GM12874 (cell line): Measurements from ENCODE around the gene FARS2.

ENCODE experiments used
- TF ChIP-seq, protein P1 (sequence below): IDR thresholded peaks from 2 replicates; pipeline ENCODE4 v1.5.1; 2011; ENCODE audit warnings: low read depth, mild to moderate bottlenecking, control low read depth, low read length, moderate library complexity; ENCODE audit not compliant: insufficient read depth

The FARS2 gene

DNA sequence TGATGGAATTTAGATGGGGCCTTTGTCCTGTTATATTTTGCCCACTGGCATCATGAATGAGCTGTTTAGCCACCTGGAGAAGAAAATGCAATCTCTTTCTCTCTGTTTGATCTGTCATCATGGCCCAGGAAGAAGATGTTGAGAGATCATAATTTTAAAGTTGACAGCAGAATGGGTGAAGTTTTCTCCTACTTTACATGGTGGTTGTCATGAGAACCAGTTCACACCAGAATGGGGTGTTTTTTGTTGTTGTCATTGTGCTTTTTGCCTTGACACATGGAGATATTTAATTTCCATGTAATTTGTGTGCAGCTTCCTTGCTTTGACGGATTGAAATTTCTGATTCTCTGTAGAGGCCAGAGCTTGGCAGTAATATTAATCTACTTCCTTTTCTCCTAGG lies 122.5 kb downstream of the FARS2 start:
- TF ChIP-seq, protein P1, sequence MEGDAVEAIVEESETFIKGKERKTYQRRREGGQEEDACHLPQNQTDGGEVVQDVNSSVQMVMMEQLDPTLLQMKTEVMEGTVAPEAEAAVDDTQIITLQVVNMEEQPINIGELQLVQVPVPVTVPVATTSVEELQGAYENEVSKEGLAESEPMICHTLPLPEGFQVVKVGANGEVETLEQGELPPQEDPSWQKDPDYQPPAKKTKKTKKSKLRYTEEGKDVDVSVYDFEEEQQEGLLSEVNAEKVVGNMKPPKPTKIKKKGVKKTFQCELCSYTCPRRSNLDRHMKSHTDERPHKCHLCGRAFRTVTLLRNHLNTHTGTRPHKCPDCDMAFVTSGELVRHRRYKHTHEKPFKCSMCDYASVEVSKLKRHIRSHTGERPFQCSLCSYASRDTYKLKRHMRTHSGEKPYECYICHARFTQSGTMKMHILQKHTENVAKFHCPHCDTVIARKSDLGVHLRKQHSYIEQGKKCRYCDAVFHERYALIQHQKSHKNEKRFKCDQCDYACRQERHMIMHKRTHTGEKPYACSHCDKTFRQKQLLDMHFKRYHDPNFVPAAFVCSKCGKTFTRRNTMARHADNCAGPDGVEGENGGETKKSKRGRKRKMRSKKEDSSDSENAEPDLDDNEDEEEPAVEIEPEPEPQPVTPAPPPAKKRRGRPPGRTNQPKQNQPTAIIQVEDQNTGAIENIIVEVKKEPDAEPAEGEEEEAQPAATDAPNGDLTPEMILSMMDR, result no peak

DNA sequence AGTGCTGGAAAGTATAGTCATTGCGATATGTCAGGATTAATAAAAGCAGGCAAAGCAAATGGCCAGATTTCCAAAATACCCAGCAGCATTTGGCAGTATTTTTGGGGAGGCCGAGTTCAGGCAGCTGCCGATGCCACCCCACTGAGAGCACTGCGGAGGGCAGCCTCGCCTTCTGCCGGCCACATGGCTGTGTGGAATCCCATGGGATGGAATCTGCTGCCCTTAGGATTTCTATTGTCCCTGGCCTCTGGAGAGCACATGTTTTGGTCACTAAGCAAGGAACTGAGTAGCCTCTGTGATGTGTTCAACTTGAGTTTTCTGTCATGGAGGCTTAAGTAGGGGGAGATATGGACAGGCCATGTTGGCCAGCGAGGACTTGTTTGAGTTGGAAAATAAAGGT lies 123.0 kb downstream of the FARS2 start:
- TF ChIP-seq, protein P1, result no peak

DNA sequence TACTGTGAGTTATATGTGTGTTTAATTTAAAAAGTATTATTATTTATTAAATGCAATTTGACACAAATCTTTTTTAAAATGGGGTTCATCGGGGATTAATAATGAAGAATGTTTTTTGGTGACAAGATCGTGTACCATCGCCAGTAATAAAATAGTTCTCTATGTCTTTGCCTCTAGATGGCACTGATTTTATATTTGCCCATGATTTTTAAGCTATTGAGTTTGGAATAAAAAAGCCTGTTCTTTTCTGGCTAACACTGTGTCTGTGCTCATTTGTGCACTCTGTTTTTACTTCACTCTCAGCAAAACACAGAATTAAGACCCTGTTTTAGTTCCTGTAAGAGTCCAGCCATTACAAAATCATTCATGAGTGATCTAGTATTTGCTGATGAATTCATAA lies 127.0 kb downstream of the FARS2 start:
- TF ChIP-seq, protein P1, result no peak

DNA sequence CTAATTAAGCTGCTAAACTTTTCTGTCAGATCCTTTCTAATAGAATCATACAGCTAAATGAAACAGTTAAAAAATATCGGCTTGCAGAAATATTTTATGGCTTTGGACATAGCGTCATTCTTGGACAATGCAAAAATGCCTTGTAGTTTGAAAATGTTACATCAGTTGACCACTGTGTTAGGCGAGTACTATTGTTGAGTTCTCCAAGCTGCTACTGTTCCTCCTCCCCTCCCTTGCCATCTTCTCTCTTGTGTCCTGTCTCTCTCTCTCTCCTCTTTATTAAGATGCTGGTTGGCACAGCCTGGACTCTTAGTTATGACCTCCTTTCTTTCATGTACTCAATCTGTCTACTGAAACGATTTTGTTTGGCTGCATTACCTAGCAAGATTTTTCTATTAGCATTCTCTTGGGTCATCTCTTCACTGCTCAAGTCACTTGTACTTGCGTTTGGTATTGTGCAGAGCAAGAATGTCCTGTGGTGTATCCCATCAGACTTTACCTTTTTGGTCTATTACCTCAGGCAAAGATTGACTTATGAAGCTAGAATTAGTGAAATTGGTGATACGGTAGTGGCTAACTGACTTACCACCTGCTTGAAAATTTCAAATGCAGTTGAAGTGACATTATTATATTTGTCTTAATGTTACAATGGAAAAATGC lies 127.9 kb downstream of the FARS2 start:
- TF ChIP-seq, protein P1, result no peak

DNA sequence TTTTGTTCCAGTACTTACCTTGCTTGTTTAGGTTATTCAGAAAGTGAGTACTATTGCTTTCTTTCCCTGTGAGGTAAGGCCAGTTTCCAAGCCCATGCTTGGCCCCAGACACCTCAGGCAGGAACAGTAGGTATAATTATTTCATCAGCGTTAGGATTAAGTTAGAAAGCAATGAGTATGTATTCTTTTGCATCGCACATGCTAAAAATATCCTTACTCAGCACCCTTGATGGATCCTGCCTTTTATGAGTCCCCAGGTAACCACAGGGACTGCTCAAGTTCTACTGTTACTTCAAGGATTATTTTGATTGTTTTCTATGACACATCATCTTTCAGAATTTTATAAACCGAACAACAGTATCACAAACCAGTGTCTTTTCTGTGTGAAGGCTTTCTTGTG lies 128.9 kb downstream of the FARS2 start:
- TF ChIP-seq, protein P1, result no peak

DNA sequence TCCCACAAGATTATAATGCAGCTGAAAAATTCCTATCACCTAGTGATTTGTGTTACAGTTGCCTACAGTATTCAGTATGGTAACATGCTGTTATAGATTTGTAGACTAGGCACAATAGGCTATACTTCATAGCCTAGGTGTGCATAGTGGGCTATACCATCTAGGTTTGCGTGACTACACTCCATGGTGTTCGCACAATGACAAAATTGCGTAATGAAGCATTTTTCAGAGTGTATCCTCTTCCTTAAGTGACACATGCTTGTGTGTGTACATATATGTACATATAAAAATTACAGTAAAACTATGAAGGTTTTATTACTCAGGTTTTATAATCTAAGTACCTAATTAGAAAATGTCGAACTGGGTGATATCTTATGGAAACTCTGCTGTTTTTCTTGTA lies 133.0 kb downstream of the FARS2 start:
- TF ChIP-seq, protein P1, result no peak

DNA sequence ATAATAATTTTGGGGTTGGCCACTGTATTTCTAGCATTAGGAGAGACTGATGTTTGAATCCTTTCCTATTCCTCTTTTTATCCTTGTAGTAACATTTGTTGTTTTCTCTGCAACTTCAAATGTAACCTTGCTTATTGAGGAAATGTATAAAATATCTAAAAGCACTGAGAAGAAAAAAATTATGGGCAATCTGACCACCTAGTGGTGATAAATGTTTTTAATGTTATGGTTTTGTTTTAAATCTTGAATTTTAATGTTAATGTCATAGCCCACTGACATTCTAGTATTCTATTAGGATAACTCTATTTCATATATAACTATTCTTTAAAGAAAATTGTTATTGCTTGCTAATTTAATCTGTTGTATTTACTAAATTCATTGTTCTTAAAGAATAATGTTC lies 134.4 kb downstream of the FARS2 start:
- TF ChIP-seq, protein P1, result no peak

DNA sequence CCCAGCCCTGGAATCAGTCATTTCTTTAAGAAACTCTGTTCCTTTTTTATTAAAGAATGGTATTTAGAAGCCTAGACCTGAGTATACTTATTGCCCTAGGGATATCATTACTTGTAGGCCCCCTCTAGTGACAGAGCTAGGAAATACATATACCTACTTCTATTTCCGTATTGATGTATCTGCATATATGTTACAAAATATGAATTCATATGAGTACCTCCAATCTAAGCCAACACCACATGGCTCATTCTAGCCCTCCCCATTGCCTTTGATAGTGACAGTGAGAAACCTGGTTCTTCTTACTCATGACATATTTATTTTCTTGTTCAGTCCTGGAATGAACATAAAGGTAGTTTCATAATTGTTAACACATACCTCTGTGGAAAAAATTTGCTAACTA lies 137.2 kb downstream of the FARS2 start:
- TF ChIP-seq, protein P1, result peak; percentile 40; the same call in 1 of the 2 replicates
